Renal cortical epithelial cell (primary cell): Measurements from ENCODE around the gene LRRC75A. TPM values are rescaled to one million over a fixed set of nuclear protein-coding genes. Genes with fewer than 3 reads are reported as not detected.
"Not testable (repeated sequence)": the region's sequence is repeated elsewhere in the genome, so short reads cannot be mapped to it uniquely, and the experiment has no call there.

ENCODE experiments used
- DNase-seq: peaks from one replicate; pipeline ENCODE4 v3.0.0-alpha.2; 2011; ENCODE audit warnings: low read depth
- total RNA-seq: library from RNA; depleted of rRNA; stranded (reverse); fragments of >200 nt; gene quantifications from 2 replicates; pipeline ENCODE4 v1.2.3, GENCODE V29; 2014

LRRC75A gene
- total RNA-seq, 1 donor from 2014 or later: 0.30 TPM

GRCh38 chr17:16450028-16450427 lies 42.0 kb downstream of the LRRC75A start:
- no peak for DNase-seq

DNA sequence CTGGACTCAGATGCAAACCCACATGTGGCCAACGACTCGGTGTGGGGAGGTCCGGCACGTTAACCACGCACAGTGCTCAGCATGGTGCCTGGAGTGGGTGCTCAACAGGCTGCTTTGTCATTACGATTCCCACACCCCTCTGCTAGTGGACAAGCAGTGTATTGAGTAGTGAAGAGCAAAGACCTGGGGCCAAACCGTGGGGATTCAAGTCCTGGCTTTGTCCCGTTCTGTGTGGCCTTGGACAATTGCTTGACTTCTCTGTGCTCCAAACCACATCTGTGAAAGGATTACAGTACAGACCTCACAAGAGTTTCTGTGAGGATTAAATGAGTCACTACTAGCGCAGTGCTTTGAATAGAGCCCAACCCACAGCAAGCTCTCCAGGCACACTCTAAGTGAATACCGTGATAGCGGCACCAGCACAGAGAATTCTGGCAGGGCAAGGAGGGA lies 42.8 kb downstream of the LRRC75A start:
- DNase-seq: no peak

DNA sequence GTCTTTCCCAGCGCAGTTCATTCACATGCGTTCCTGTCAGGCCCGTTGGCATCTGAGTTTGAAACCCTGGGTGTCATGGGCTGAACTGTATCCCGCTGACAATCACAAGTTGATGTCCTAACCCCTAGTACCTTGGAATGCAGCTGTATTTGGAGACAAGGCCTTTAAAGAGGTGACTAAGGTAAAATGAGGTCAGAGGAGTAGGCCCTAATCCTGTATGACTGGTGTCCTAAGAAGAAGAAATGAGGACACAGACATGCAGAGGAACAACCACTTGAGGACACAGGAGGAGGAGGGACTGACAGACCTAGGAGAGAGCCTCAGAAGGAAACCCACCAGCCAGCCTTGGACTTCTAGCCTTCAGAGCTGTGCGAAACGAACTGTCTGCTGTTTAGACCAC lies 43.5 kb downstream of the LRRC75A start:
- DNase-seq: no peak

DNA sequence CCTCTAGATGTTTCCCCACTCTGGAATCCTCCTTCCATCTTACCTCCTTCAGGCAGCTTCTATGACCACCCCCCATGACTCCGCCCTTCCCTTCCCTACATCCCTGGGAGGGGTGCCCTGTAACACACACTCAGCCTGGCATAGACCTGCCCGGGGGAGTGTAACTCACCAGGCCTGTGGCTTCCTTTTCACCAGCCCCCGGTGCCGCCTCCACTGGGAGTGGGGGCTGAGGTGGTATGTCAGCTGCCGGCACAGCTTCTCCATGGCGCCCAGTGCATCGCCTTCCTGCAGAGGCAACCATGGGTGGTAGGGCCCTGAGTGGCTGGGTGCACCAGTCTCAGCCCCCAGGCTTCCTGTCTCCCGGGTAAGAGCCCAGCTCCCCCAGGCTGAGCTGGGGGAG lies 44.3 kb downstream of the LRRC75A start:
- DNase-seq: no peak

- no peak for DNase-seq
These were observed 45.5 kb downstream of the LRRC75A start for GRCh38 chr17:16446338-16446983.

- DNase-seq: no peak
These were observed 47.6 kb downstream of the LRRC75A start for GRCh38 chr17:16444258-16444886.

DNA sequence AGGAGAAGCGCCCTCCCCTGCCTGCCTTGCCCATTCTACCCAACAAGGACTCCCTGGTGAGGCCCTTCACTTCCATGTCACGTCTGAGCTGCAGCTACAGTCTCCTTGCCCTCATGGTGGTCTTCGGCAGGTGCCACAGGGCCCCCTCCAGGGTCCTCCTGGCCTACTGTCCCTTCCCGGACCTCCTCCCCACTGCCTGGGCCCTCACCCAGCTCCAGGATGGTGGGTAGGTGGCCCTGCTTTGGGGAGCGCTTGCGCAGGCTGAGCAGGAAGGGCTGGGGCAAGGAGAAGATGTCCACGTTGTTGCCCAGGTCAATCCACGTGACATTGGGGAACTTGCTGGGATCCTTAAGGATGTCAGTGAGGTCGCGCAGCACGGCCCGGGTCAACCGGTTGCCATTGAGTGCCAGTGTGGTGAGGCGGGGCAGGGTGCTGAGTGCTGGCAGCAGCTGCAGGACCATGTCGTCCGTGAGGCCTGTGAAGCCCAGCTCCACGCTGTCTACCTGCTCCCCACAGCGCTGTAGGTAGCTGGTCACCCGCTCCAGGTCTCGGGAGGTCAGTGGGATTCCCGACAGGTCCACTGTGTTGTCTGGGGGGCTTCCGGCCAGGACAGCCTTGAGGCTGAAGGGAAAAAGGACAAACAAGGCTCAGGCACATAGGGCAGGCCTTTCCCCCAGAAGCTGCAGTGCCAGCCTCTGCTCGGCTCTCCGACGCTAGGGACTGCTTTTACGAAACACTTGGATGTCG lies 48.3 kb downstream of the LRRC75A start:
- no peak for DNase-seq

DNA sequence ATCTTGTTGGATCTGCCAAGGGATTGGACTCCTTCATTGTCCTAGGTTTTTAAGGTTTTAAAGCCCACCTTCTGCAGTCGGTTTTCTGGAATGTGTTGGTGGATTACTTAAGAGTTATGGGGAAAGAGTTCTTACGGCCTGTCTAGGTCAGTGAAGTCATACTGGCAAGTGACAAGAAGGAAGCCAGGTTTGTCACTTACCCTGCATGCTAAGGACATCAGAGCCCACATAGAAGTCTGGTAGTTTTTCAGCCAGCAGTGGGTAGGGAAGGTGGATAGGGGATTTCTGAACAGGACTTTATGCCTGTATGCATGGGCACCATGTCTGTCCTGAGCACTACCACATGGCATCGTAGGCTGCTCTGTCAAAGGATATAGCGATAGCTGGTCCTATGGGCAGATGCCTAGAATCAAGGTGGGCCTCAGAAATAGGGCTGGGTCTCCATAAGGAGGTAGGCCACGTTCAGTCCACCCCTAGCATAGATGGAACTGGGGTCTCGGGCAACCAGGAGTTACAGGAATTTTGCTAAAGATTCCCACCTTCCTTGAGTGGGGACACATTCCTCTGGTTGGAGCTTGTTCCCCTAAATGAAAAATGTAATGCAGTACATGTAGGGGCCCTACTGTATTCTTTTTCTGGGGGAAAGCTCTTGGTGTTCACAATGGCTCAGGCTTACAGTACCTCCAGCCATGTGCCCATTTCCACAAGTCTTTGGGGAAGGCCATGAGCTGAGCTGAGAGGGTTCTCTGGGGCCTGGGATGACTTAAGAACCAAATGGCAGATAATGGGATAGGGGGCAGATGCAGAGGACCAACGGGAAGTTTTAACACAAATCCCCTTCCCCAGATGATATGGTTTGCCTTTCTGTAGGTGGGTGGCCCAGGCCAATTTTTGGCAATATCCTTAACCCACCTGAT lies 49.1 kb downstream of the LRRC75A start:
- DNase-seq: no peak

GRCh38 chr17:16442141-16442540 lies 49.9 kb downstream of the LRRC75A start:
- no peak for DNase-seq

- no peak for DNase-seq
These were observed 50.9 kb downstream of the LRRC75A start for GRCh38 chr17:16440901-16441629.

- not testable (repeated sequence) for DNase-seq
These were observed 51.6 kb downstream of the LRRC75A start for GRCh38 chr17:16440354-16440753.

DNA sequence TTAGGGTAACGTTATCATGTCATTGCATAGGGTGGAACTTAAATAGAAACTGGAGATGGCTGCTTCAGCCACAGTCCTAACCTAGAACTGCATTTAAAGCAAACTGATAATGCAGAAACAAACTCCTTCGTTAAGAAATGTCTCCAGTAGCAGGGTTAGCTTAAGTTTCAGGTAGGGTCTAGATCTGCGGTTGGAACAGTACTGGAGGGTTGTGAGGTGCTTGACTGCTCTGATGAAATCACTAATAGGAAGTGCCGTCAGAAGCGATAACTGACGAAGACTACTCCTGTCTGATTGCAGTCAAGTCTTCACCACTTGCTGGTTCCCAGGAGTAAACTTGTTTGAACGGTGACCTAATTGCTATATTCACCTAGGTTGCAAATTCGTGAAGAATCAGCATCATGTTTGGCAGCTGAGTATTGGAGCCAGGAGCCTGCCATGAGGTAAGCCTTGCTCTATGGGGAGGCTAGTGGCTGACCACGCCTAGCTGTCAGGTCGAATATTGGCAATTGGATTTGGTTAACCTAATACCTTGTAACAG lies 52.1 kb downstream of the LRRC75A start:
- peak; percentile 31 for DNase-seq

DNA sequence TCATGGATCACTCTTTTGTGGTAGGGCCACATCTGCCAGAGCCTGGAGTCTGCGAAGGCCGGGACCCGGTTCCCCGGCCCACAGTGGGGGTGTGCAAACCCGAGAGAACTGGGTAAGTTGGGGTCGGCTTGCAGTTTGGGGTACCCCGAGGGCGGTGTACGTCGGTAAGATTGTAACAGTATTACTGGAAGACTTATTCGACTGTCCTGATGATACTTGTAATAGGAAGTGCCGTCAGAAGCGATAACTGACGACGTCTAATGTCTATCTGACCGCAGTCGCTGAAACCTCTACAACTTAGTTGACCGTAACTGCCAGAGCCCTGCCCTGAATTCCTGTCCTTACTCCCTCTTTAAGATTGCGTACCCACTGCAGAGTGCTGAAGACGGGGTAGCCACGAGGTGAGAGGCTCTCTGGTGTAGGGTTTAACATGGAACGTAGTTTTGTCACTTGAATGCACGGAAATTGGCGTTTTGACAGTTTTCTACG lies 52.6 kb downstream of the LRRC75A start:
- DNase-seq: peak; percentile 50

- DNase-seq: peak; percentile 98
These were observed 53.3 kb downstream of the LRRC75A start for GRCh38 chr17:16438557-16439302.

GRCh38 chr17:16438173-16438556 lies 53.8 kb downstream of the LRRC75A start:
- no peak for DNase-seq

- DNase-seq: no peak
These were observed 54.9 kb downstream of the LRRC75A start for GRCh38 chr17:16437083-16437482.

- no peak for DNase-seq
These were observed 55.8 kb downstream of the LRRC75A start for GRCh38 chr17:16435925-16436886.

- no peak for DNase-seq
These were observed 57.3 kb downstream of the LRRC75A start for GRCh38 chr17:16434662-16435061.

GRCh38 chr17:16433514-16433913 lies 58.5 kb downstream of the LRRC75A start:
- DNase-seq: no peak
